HG03097 (cell line): ENCODE results near the gene OTOP1.
"Not testable (repeated sequence)": the region's sequence is repeated elsewhere in the genome, so short reads cannot be mapped to it uniquely, and the experiment has no call there.

Source experiments
- ATAC-seq: cut with Tn5 transposase; IDR thresholded peaks from one replicate; pipeline ENCODE4 v1.9.1; 2021; ENCODE audit not compliant: unreplicated experiment, low FRiP score

Gene OTOP1

DNA sequence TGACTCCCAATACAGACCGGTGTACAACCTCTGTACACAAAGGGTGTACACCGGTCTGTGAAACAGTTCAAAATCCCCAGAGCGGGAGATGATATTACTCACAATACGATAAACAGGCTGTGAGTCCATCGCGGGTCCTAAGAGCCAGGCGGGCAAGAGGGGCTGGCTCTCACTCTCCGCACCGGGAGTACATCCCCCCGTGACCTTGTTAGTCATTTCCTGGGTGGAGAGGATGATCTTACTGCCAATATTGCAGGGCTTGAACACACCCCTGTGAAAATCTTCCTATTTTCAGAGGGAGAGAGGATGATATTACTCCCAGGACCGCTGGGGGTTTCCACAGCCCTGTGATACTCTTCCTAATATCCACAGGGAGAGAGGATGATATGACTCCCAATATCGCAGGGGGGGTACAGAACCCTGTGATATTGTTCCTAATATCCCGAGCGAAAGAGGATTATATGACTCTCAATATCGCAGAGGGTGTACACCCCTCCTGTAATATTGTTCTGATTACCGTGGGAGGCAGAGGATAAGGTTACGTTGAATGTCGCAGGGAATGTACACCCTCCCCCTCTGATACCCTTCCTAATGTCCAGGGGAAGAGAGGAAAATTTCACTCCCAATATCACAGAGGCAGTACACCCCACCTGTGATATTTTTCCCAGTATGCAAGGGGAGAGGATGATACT lies 60.9 kb downstream of the OTOP1 start:
- ATAC-seq = not testable (repeated sequence)

DNA sequence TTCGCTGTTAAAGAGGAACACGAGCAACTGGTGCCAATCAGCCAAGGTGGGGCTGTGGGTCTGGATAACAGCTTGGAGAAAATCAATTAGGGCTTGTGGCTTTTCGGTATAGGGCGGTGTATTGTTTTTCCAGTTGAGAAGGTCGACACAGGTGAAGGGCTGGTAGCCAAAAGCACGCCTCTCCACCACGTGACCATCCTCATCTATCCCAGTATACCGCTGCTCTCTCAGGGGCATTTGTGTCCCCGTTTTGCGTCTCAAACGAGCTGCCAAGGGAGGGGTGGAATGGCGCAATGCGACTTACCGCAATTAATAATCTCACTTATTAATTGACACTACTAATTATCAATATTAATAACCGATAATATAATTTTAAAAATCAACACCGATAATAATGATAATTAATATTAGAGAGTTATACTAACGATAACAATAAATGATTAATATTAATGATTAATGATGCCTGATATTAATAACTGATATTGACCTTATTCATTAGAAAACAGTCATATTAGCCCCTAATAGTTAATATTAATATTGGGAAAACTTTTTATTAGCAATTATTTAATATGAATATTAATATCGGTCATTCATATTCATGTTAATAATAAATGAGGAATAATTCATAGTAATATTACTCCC lies 62.1 kb downstream of the OTOP1 start:
- ATAC-seq = not testable (repeated sequence)

- ATAC-seq = not testable (repeated sequence)
Observed at GRCh38 chr4:4162186-4162585, 64.5 kb downstream of the OTOP1 start.

GRCh38 chr4:4160956-4161665 lies 65.6 kb downstream of the OTOP1 start:
- not testable (repeated sequence) for ATAC-seq

DNA sequence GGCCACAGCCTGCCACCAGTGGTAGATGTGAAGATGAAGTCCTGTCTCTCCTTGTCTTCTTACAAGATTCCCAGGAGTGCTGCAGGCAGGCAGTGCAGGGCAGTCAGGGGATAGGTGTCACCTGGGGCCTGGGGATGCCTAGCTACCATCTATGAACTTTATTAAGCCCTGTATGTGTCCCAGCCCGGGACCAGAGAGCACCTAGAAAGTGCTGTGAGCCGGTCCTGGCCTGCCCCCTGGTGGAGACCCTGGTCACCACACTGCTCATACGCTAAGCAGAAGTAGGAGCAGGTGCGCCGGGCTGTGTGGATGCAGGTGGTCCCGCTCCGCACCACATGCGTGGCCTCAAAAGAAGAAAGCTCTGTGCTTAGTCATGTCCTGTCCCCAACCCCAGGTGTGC lies 81.1 kb downstream of the OTOP1 start:
- not testable (repeated sequence) for ATAC-seq

- ATAC-seq = not testable (repeated sequence)
Observed at GRCh38 chr4:4143376-4143775, 83.4 kb downstream of the OTOP1 start.

- not testable (repeated sequence) for ATAC-seq
Observed at GRCh38 chr4:4142679-4143078, 84.0 kb downstream of the OTOP1 start.

GRCh38 chr4:4141186-4141585 lies 85.5 kb downstream of the OTOP1 start:
- not testable (repeated sequence) for ATAC-seq
